Neural cell (in vitro differentiated cells): ENCODE results near the gene SLC6A7. TPM values are rescaled to one million over a fixed set of nuclear protein-coding genes. Genes with fewer than 3 reads are reported as not detected.

Experiments
- H2AFZ ChIP-seq: fragments of 200-600, 300-800 bp; sonication (generic), shearing (Covaris generic); 2 replicates; pipeline ENCODE4 v1.6.0; 2014; ENCODE audit warnings: low read depth, mild to moderate bottlenecking, antibody characterized with exemption, low read length, moderate library complexity
- H3F3A ChIP-seq: fragments of 200-600 bp; shearing (Covaris generic); 2 replicates; pipeline ENCODE4 v1.6.1; 2016; ENCODE audit warnings: mild to moderate bottlenecking, moderate library complexity, mixed read lengths, antibody characterized with exemption, low read length; ENCODE audit not compliant: insufficient read depth, poor library complexity, severe bottlenecking
- H3K27ac ChIP-seq: fragments of 200-600, 300-800 bp; sonication (generic), shearing (Covaris generic); 2 replicates; pipeline ENCODE4 v1.5.1; 2014; ENCODE audit warnings: mild to moderate bottlenecking, low read length, moderate library complexity
- H3K27me3 ChIP-seq: fragments of 300-800, 200-600 bp; sonication (generic), shearing (Covaris generic); 2 replicates; pipeline ENCODE4 v1.6.0; 2014; ENCODE audit warnings: mild to moderate bottlenecking, low read depth, low read length, moderate library complexity; ENCODE audit not compliant: insufficient read depth
- H3K36me3 ChIP-seq: fragments of 300-800, 200-600 bp; sonication (generic), shearing (Covaris generic); 2 replicates; pipeline ENCODE4 v1.5.1; 2014; ENCODE audit warnings: mild to moderate bottlenecking, antibody characterized with exemption, low read length, moderate library complexity; ENCODE audit not compliant: insufficient read depth
- H3K4me2 ChIP-seq: fragments of 300-800, 200-600 bp; sonication (generic), shearing (Covaris generic); 2 replicates; pipeline ENCODE4 v1.6.0; 2014; ENCODE audit warnings: mild to moderate bottlenecking, low read length
- H3K4me3 ChIP-seq: fragments of 300-800, 200-600 bp; sonication (generic), shearing (Covaris generic); 2 replicates; pipeline ENCODE4 v1.5.1; 2014; ENCODE audit warnings: mild to moderate bottlenecking, low read length, moderate library complexity
- H3K79me2 ChIP-seq: fragments of 200-600 bp; shearing (Covaris generic); replicated peaks from 2 replicates; pipeline ENCODE4 v1.6.0; 2014; ENCODE audit warnings: mild to moderate bottlenecking, low read length, moderate library complexity; ENCODE audit not compliant: insufficient read depth
- H3K9ac ChIP-seq: fragments of 300-800, 200-600 bp; sonication (generic), shearing (Covaris generic); 2 replicates; pipeline ENCODE4 v1.6.1; 2016; ENCODE audit warnings: mild to moderate bottlenecking, low read length, mixed read lengths
- H3K9me2 ChIP-seq: fragments of 200-600 bp; shearing (Covaris generic); 2 replicates; pipeline ENCODE4 v1.6.1; 2016; ENCODE audit warnings: mild to moderate bottlenecking, low read length, mixed read lengths; ENCODE audit not compliant: insufficient read depth
- H3K9me3 ChIP-seq: fragments of 200-600, 300-800 bp; sonication (generic), shearing (Covaris generic); 2 replicates; pipeline ENCODE4 v1.6.1; 2016; ENCODE audit warnings: mild to moderate bottlenecking, mixed run types, low read length, moderate library complexity, mixed read lengths
- H4K20me1 ChIP-seq: fragments of 200-600 bp; shearing (Covaris generic); 2 replicates; pipeline ENCODE4 v1.6.1; 2016; ENCODE audit warnings: mild to moderate bottlenecking, mixed run types; ENCODE audit not compliant: insufficient read depth
- CTCF ChIP-seq: fragments of 450-650 bp; IDR thresholded peaks from 2 replicates; pipeline ENCODE4 v1.5.1; 2014; ENCODE audit warnings: antibody characterized with exemption, mild to moderate bottlenecking, moderate library complexity; ENCODE audit not compliant: poor library complexity, severe bottlenecking
- EP300 ChIP-seq: fragments of 450-650 bp; conservative IDR thresholded peaks from 2 replicates; pipeline ENCODE4 v1.6.1; 2014; ENCODE audit warnings: antibody characterized with exemption, mild to moderate bottlenecking, moderate library complexity; ENCODE audit not compliant: poor library complexity, severe bottlenecking
- EZH2 ChIP-seq: fragments of 200-600, 300-800 bp; shearing (Covaris generic), sonication (generic); IDR thresholded peaks from 2 replicates; pipeline ENCODE4 v1.6.1; 2014; ENCODE audit warnings: antibody characterized with exemption, low read length, borderline replicate concordance, mild to moderate bottlenecking; ENCODE audit not compliant: insufficient read depth, poor library complexity, severe bottlenecking
- MXI1 ChIP-seq: fragments of 450-650 bp; conservative IDR thresholded peaks from 2 replicates; pipeline ENCODE4 v1.6.1; 2014; ENCODE audit warnings: antibody characterized with exemption, mild to moderate bottlenecking; ENCODE audit not compliant: poor library complexity, severe bottlenecking
- POLR2AphosphoS5 ChIP-seq: IDR thresholded peaks from 2 replicates; pipeline ENCODE4 v1.6.1; 2012
- RAD21 ChIP-seq: fragments of 450-650 bp; conservative IDR thresholded peaks from 2 replicates; pipeline ENCODE4 v1.6.1; 2014; ENCODE audit warnings: antibody characterized with exemption, mild to moderate bottlenecking, moderate library complexity
- REST ChIP-seq: IDR thresholded peaks from 2 replicates; pipeline ENCODE4 v1.6.1; 2012; ENCODE audit warnings: borderline replicate concordance
- SMC3 ChIP-seq: fragments of 450-650 bp; conservative IDR thresholded peaks from 2 replicates; pipeline ENCODE4 v1.6.1; 2014; ENCODE audit warnings: antibody characterized with exemption, mild to moderate bottlenecking, moderate library complexity; ENCODE audit not compliant: poor library complexity
- TAF1 ChIP-seq: IDR thresholded peaks from 2 replicates; pipeline ENCODE4 v1.6.1; 2012; ENCODE audit warnings: low read depth
- polyA plus RNA-seq: library from polyadenylated mRNA; depleted of rRNA; stranded (reverse); fragments of >200 nt; gene quantifications from 2 replicates; pipeline ENCODE4 v1.2.3, GENCODE V29; 2014

Gene SLC6A7
- polyA plus RNA-seq, 1 donor from 2014 or later = 4.6 TPM

GRCh38 chr5:150213530-150213929 is 23.7 kb downstream of the SLC6A7 start:
- no peak overlapping the region for H3K27ac ChIP-seq
- no peak overlapping the region for H2AFZ ChIP-seq
- no peaks in the 10 kb centered on the region for H3K9me2 ChIP-seq
- no peaks in the 10 kb centered on the region for H3K79me2 ChIP-seq
- H3K9ac ChIP-seq = no peak overlapping the region
- H3K9me3 ChIP-seq = no peaks in the 10 kb centered on the region
- H3K27me3 ChIP-seq = no peaks in the 10 kb centered on the region
- no peaks in the 10 kb centered on the region for H4K20me1 ChIP-seq
- H3K4me3 ChIP-seq = no peak overlapping the region
- H3K36me3 ChIP-seq = no peaks in the 10 kb centered on the region
- no peak overlapping the region for H3K4me2 ChIP-seq
- H3F3A ChIP-seq = no peaks in the 10 kb centered on the region
- no peak for TF ChIP-seq TAF1

- Histone ChIP-seq H3K4me3 (no peak overlapping the region), H3K36me3 (no peaks in the 10 kb centered on the region), H3K27me3 (no peaks in the 10 kb centered on the region), H3K4me2 (no peak overlapping the region), H2AFZ (no peak overlapping the region), H3K27ac (no peak overlapping the region), H4K20me1 (no peaks in the 10 kb centered on the region), H3K79me2 (no peaks in the 10 kb centered on the region), H3K9ac (no peak overlapping the region), H3K9me2 (no peaks in the 10 kb centered on the region), H3K9me3 (no peaks in the 10 kb centered on the region), H3F3A (no peaks in the 10 kb centered on the region)
- TF ChIP-seq REST = no peak
- TF ChIP-seq MXI1 = no peak
- TF ChIP-seq TAF1 = no peak
- no peak for TF ChIP-seq EP300
- TF ChIP-seq RAD21 = no peak
- TF ChIP-seq CTCF = no peak
- TF ChIP-seq SMC3 = no peak
Observed at GRCh38 chr5:150214289-150214688, 24.4 kb downstream of the SLC6A7 start.

GRCh38 chr5:150215979-150216944 is 26.4 kb downstream of the SLC6A7 start:
- Histone ChIP-seq H2AFZ (no peak overlapping the region), H3K36me3 (no peaks in the 10 kb centered on the region), H3K9me2 (no peaks in the 10 kb centered on the region)
- TF ChIP-seq CTCF = no peak
- no peak for TF ChIP-seq EZH2
- TF ChIP-seq SMC3 = no peak
- TF ChIP-seq POLR2AphosphoS5 = no peak
- no peak for TF ChIP-seq REST
- TF ChIP-seq TAF1 = no peak
- TF ChIP-seq RAD21 = no peak
- no peak for TF ChIP-seq MXI1

More at GRCh38 chr5:150215979-150216944, 26.4 kb downstream of the SLC6A7 start:
- no peak overlapping the region for H3K4me2 ChIP-seq
- no peak overlapping the region for H3K27ac ChIP-seq
- no peaks in the 10 kb centered on the region for H3K79me2 ChIP-seq
- H4K20me1 ChIP-seq = no peaks in the 10 kb centered on the region
- no peaks in the 10 kb centered on the region for H3K9me3 ChIP-seq
- H3K27me3 ChIP-seq = no peaks in the 10 kb centered on the region
- H3F3A ChIP-seq = no peaks in the 10 kb centered on the region
- no peak overlapping the region for H3K9ac ChIP-seq
- H3K4me3 ChIP-seq = no peak overlapping the region
